CD4-positive, alpha-beta memory T cell (primary cell): Measurements from ENCODE around the gene STK25. TPM values are rescaled to one million over a fixed set of nuclear protein-coding genes. Genes with fewer than 3 reads are reported as not detected.
A peak's percentile ranks its signal among the peaks of the same experiment; 100 is the strongest.

Experiments
- CTCF ChIA-PET: fragments of 350-600 bp; sonication (Branson Sonifier 250); formaldehyde crosslinking; loops from one replicate; lab custom pipeline; 2021; ENCODE audit warnings: inconsistent platforms; ENCODE audit not compliant: partially characterized antibody; lab: Charles Lee
- POLR2A ChIA-PET: fragments of 350-600 bp; sonication (Branson Sonifier 250); formaldehyde crosslinking; loops from one replicate; lab custom pipeline; 2021; ENCODE audit not compliant: partially characterized antibody; lab: Charles Lee
- DNase-seq, 5 donors: peaks; one replicate each; pipeline versions ENCODE4 v3.0.0 to v3.0.0-alpha.2; 2020 to 2022; ENCODE audit warnings: mixed read lengths in 1 of 5
- H3K27ac ChIP-seq: one replicate; pipeline ENCODE4 v1.7.0; 2013; ENCODE audit warnings: low read depth, low read length
- H3K27me3 ChIP-seq: 2 replicates; pipeline ENCODE4 v1.7.0; 2013; ENCODE audit warnings: mild to moderate bottlenecking, low read length, moderate library complexity; ENCODE audit not compliant: insufficient read depth
- H3K36me3 ChIP-seq: 2 replicates; pipeline ENCODE4 v1.7.0; 2013; ENCODE audit warnings: mild to moderate bottlenecking, low read length, moderate library complexity; ENCODE audit not compliant: insufficient read depth
- H3K4me1 ChIP-seq: 2 replicates; pipeline ENCODE4 v1.7.0; 2013; ENCODE audit warnings: mild to moderate bottlenecking, low read length, moderate library complexity; ENCODE audit not compliant: insufficient read depth
- H3K4me3 ChIP-seq, 2 donors: one replicate each; pipeline ENCODE4 v1.7.0; 2013; ENCODE audit warnings: low read length in 2 of 2, mild to moderate bottlenecking in 1 of 2
- H3K9me3 ChIP-seq, 2 donors: one replicate each; pipeline ENCODE4 v1.7.0; 2013; ENCODE audit warnings: low read length in 2 of 2, control low read depth in 1 of 2; ENCODE audit not compliant: control insufficient read depth in 1 of 2
- H3K27ac Mint-ChIP-seq, 7 donors: one replicate each; pipeline ENCODE4 v1.8.0; 2020 to 2021; ENCODE audit warnings: mixed read lengths in 7 of 7, mild to moderate bottlenecking in 6 of 7, inconsistent platforms in 3 of 7, moderate library complexity in 3 of 7
- H3K27me3 Mint-ChIP-seq, 2 donors: one replicate each; pipeline ENCODE4 v1.8.0; 2020 to 2021; ENCODE audit warnings: mixed read lengths in 2 of 2
- H3K36me3 Mint-ChIP-seq, 2 donors: one replicate each; pipeline ENCODE4 v1.8.0; 2020 to 2021; ENCODE audit warnings: mixed read lengths in 2 of 2, inconsistent platforms in 1 of 2, mild to moderate bottlenecking in 1 of 2
- H3K4me1 Mint-ChIP-seq, 4 donors: one replicate each; pipeline ENCODE4 v1.8.0; 2020 to 2021; ENCODE audit warnings: mixed read lengths in 4 of 4, mild to moderate bottlenecking in 1 of 4
- H3K4me3 Mint-ChIP-seq, 8 donors: one replicate each; pipeline ENCODE4 v1.8.0; 2020 to 2021; ENCODE audit warnings: mixed read lengths in 8 of 8, mild to moderate bottlenecking in 7 of 8, moderate library complexity in 6 of 8, inconsistent platforms in 3 of 8
- H3K9me3 Mint-ChIP-seq, 8 donors: one replicate each; pipeline ENCODE4 v1.8.0; 2020 to 2021; ENCODE audit warnings: mixed read lengths in 8 of 8, mild to moderate bottlenecking in 5 of 8, inconsistent platforms in 3 of 8, moderate library complexity in 1 of 8
- intact Hi-C: fragments of 100-400 bp; cut with micrococcal nuclease; formaldehyde crosslinking; loops from one replicate; pipeline ENCODE4 v1.15.1; 2023
- polyA plus RNA-seq, 2 donors: library from polyadenylated mRNA; unstranded; fragments of 300-500 nt; fragmentation: Illumina TruSeq; gene quantifications; one replicate each; pipeline ENCODE4 v1.2.3, GENCODE V29; 2021
- total RNA-seq, 2 experiments: library from RNA; stranded (reverse); gene quantifications; one replicate each; pipeline ENCODE4 v1.2.3, GENCODE V29; 2021

STK25 gene
- total and polyA plus RNA-seq, 4 experiments from 2014 or later, result 88.6 to 182 (median 134) TPM

DNA sequence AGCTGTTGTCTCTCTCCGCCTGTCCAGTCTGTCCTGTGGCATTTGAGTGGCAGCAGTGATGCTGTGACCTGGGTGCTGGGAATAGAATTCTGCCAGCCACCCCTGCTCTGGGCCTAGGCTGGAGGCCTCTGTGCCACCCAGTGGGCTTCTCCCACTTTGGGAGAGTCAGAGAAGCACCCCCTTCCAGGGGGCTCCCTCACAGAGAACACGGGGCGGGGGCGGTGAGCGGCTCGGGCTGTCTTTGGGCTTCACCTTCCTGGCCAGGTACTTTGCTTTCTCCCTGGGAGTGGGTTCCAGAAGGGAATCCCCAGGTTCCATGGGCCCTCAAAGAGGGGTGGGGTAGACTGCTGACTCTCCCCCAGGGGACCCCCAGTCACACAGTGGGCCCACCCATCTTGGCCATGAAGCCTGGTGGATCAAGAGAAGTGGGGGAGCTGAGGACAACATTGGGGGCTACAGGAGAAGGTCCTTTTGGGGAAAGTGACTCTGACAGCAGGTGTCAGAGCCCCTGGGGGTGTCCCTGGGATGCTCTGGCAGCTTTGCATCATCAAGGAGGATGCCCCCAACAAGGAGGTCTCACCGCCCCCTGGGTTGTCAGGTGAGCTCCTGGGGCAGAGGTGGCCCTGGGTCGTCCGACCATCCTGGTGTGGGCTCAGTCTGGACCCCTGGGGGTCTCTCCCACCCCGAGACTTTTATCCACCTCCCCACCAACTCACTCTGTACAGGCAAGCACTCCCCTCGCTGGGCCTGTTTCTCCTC, 31.4 kb upstream of the STK25 start:
- no peaks in the 10 kb centered on the region for H3K9me3 Mint-ChIP-seq
- no peak overlapping the region for H3K4me3 Mint-ChIP-seq
- no peak for DNase-seq
- peaks cover 9 to 17% of the 10 kb centered on the region in 2 donors for H3K27me3 Mint-ChIP-seq
- CTCF ChIA-PET, result no interaction called here
- peaks cover 0 to 6% (median 4%) of the 10 kb centered on the region in 4 donors for H3K4me1 Mint-ChIP-seq
- H3K4me1 ChIP-seq, result no peaks in the 10 kb centered on the region
- no peak overlapping the region for H3K27ac ChIP-seq
- intact Hi-C loops, result no loop called here
- H3K27ac Mint-ChIP-seq, result no peak overlapping the region
- no peaks in the 10 kb centered on the region for H3K36me3 ChIP-seq
- H3K4me3 ChIP-seq, result no peak overlapping the region
- no peaks in the 10 kb centered on the region for H3K36me3 Mint-ChIP-seq
- H3K27me3 ChIP-seq, result no peaks in the 10 kb centered on the region
- POLR2A ChIA-PET, result no interaction called here
- no peaks in the 10 kb centered on the region for H3K9me3 ChIP-seq

- Histone ChIP-seq H3K27me3 (no peaks in the 10 kb centered on the region), H3K4me3 (no peak overlapping the region), H3K27ac (no peak overlapping the region), H3K4me1 (no peaks in the 10 kb centered on the region), H3K9me3 (no peaks in the 10 kb centered on the region), H3K36me3 (no peaks in the 10 kb centered on the region)
- ChIA-PET CTCF (no interaction called here), POLR2A (no interaction called here)
- intact Hi-C loops, result no loop called here
- Mint-ChIP-seq H3K27me3 (peaks cover 10 to 17% of the 10 kb centered on the region in 2 donors), H3K27ac (no peak overlapping the region), H3K4me3 (peak overlapping the region in 2 of 8 donors; percentile 30 to 48), H3K4me1 (peaks cover 0 to 6% (median 4%) of the 10 kb centered on the region in 4 donors), H3K36me3 (no peaks in the 10 kb centered on the region), H3K9me3 (no peaks in the 10 kb centered on the region)
- no peak for DNase-seq
These were observed 30.6 kb upstream of the STK25 start for GRCh38 chr2:241538838-241539615.

GRCh38 chr2:241535871-241536655, 27.7 kb upstream of the STK25 start:
- no peaks in the 10 kb centered on the region for H3K36me3 Mint-ChIP-seq
- H3K9me3 ChIP-seq, result no peaks in the 10 kb centered on the region
- H3K4me1 Mint-ChIP-seq, result peaks cover 0 to 6% (median 4%) of the 10 kb centered on the region in 4 donors
- intact Hi-C loops, result no loop called here
- no peaks in the 10 kb centered on the region for H3K36me3 ChIP-seq
- H3K27ac ChIP-seq, result no peak overlapping the region
- no peak overlapping the region for H3K27ac Mint-ChIP-seq
- H3K27me3 Mint-ChIP-seq, result peaks cover 9 to 12% of the 10 kb centered on the region in 2 donors
- no peaks in the 10 kb centered on the region for H3K4me1 ChIP-seq
- DNase-seq, result no peak
- no peaks in the 10 kb centered on the region for H3K9me3 Mint-ChIP-seq
- no peak overlapping the region for H3K4me3 Mint-ChIP-seq
- no peak overlapping the region for H3K4me3 ChIP-seq
- no peaks in the 10 kb centered on the region for H3K27me3 ChIP-seq
- POLR2A ChIA-PET, result no interaction called here
- CTCF ChIA-PET, result no interaction called here

DNA sequence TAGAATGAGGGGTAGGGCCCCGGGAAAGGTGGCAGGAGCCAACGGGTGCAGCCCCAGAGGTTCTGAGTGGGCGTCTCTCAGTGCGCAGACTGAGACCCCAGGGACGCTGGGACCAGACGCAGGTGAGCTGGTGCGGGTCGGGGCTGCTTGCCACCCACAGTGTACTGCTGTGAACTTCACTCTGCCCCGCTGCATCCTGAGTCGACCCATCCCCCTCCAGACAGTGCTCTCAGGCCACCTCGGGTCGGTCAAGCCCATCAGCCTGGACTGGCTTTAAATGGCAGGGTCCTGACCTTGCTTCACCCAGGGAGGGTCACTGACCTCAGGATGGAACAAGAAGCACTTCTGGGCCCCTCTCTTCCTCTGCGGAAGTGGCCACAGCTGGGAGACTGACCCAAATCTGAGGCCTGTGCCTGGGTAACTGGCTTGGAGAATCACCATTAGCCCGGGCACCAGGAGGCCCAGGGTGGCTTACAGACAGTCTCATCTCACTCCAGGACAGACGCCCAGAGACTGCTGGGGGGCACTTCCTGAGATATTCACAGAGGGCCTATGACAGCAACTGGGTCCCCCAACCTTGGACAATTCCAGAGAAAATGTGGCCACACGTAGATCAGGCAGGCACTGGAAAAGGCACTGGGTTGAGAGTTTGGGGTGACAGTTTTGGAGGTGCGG, 26.5 kb upstream of the STK25 start:
- intact Hi-C loops, result no loop called here
- Histone ChIP-seq H3K4me1 (no peaks in the 10 kb centered on the region), H3K9me3 (no peaks in the 10 kb centered on the region), H3K27ac (no peak overlapping the region), H3K27me3 (no peaks in the 10 kb centered on the region), H3K36me3 (no peaks in the 10 kb centered on the region), H3K4me3 (no peak overlapping the region)
- H3K27me3 Mint-ChIP-seq, result peaks cover 6 to 14% of the 10 kb centered on the region in 2 donors
- CTCF ChIA-PET, result no interaction called here
- H3K4me3 Mint-ChIP-seq, result no peak overlapping the region
- no peak for DNase-seq
- no peak overlapping the region for H3K27ac Mint-ChIP-seq
- POLR2A ChIA-PET, result no interaction called here
- H3K9me3 Mint-ChIP-seq, result no peaks in the 10 kb centered on the region
- no peaks in the 10 kb centered on the region for H3K36me3 Mint-ChIP-seq
- no peaks in the 10 kb centered on the region for H3K4me1 Mint-ChIP-seq

GRCh38 chr2:241534293-241534692, 25.9 kb upstream of the STK25 start:
- H3K4me1 ChIP-seq, result no peaks in the 10 kb centered on the region
- H3K27me3 ChIP-seq, result no peaks in the 10 kb centered on the region
- no peak for DNase-seq
- H3K4me3 Mint-ChIP-seq, result no peak overlapping the region
- no peaks in the 10 kb centered on the region for H3K9me3 Mint-ChIP-seq
- H3K4me1 Mint-ChIP-seq, result no peaks in the 10 kb centered on the region
- H3K36me3 Mint-ChIP-seq, result no peaks in the 10 kb centered on the region
- H3K27ac Mint-ChIP-seq, result peak overlapping the region in 1 of 7 donors; percentile 48
- no peaks in the 10 kb centered on the region for H3K9me3 ChIP-seq
- no peak overlapping the region for H3K27ac ChIP-seq
- intact Hi-C loops, result no loop called here
- H3K36me3 ChIP-seq, result no peaks in the 10 kb centered on the region
- H3K27me3 Mint-ChIP-seq, result peaks cover 6 to 14% of the 10 kb centered on the region in 2 donors
- no peak overlapping the region for H3K4me3 ChIP-seq
- CTCF ChIA-PET, result no interaction called here
- POLR2A ChIA-PET, result no interaction called here

DNA sequence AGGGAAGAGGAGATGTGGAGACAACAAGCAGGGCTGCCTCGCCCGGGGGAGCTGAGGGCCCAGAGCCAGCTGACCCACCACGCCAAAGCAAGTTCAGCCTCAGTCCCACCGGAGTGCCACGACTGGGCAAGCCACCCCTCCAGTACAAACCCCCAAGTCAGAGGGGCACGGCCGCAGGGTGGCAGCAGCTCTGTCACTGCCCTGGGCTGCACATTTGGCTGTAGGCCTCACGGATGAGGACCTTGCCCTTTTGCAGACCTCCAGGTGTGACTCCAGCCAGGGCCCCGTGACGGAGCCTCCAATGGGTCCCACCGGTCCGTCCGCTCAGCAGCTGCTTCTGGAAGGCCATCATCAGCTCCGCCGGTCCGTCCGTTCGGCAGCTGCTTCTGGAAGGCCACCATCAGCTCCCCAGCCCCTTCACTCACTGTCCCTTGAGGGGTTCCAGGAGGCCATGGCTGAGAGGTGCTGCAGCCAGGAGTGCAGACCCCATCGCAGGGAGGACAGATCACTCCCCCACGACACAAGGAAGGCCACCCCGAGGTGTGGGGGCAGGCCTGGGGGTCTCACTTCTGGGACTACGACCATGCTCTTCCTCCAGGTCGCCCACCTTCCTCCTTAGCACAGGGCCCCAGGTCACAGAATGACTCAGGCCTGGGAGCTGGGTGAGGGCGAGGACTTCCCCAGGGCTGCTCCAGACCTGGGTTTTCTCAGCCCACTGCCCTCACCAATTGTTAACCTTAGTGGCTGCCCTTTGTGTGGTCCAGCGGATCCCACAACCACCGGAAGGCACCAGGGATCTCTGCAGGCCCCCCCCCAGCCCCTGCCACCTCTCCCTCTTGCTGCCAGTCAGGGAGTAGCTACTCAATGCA, 24.6 kb upstream of the STK25 start:
- CTCF ChIA-PET, result no interaction called here
- no peaks in the 10 kb centered on the region for H3K27me3 ChIP-seq
- no peak overlapping the region for H3K4me3 Mint-ChIP-seq
- POLR2A ChIA-PET, result no interaction called here
- no peak overlapping the region for H3K27ac Mint-ChIP-seq
- no peak overlapping the region for H3K27ac ChIP-seq
- H3K9me3 ChIP-seq, result no peaks in the 10 kb centered on the region
- no peaks in the 10 kb centered on the region for H3K36me3 ChIP-seq
- H3K4me1 ChIP-seq, result no peaks in the 10 kb centered on the region
- no peak overlapping the region for H3K4me3 ChIP-seq
- intact Hi-C loops, result no loop called here
- H3K27me3 Mint-ChIP-seq, result peaks cover 2 to 10% of the 10 kb centered on the region in 2 donors
- H3K36me3 Mint-ChIP-seq, result no peaks in the 10 kb centered on the region
- no peaks in the 10 kb centered on the region for H3K4me1 Mint-ChIP-seq
- DNase-seq, result no peak
- no peaks in the 10 kb centered on the region for H3K9me3 Mint-ChIP-seq
